Kidney (tissue), 14 donors: ENCODE results near the gene TCEANC2. TPM values are rescaled to one million over a fixed set of nuclear protein-coding genes. Genes with fewer than 3 reads are reported as not detected.

Experiments
- DNase-seq, 5 donors: peaks; one replicate each; pipeline ENCODE4 v3.0.0-alpha.2; 2013 to 2020
- FAIRE-seq: peaks from 2 replicates; lab custom pipeline; 2012; peaks lifted over from hg19 to GRCh38; lab: Jason Lieb, UNC
- H3K27ac ChIP-seq, 2 donors: one replicate each; pipeline ENCODE4 v1.7.0; 2013; ENCODE audit warnings: low read depth in 2 of 2, low read length in 2 of 2, inconsistent platforms in 1 of 2
- H3K27me3 ChIP-seq: one replicate; pipeline ENCODE4 v1.7.1; 2013; ENCODE audit warnings: low read length, inconsistent platforms; ENCODE audit not compliant: control insufficient read depth, insufficient read depth
- H3K36me3 ChIP-seq, 3 donors: one replicate each; pipeline versions ENCODE4 v1.7.0 to v1.7.1; 2013; ENCODE audit warnings: low read length in 3 of 3, control low read depth in 1 of 3, inconsistent platforms in 1 of 3; ENCODE audit not compliant: insufficient read depth in 3 of 3, control insufficient read depth in 2 of 3
- H3K4me1 ChIP-seq, 3 donors: one replicate each; pipeline versions ENCODE4 v1.7.0 to v1.7.1; 2013; ENCODE audit warnings: low read length in 3 of 3, inconsistent platforms in 1 of 3, low read depth in 1 of 3; ENCODE audit not compliant: control insufficient read depth in 2 of 3, insufficient read depth in 2 of 3
- H3K4me3 ChIP-seq, 3 donors: one replicate each; pipeline versions ENCODE4 v1.7.0 to v1.8.1; 2013; ENCODE audit warnings: low read length in 3 of 3, control low read depth in 1 of 3, inconsistent platforms in 1 of 3
- H3K9ac ChIP-seq, 3 donors: one replicate each; pipeline versions ENCODE4 v1.7.0 to v1.7.1; 2013; ENCODE audit warnings: low read length in 3 of 3, control low read depth in 1 of 3, inconsistent platforms in 1 of 3
- H3K9me3 ChIP-seq, 3 donors: one replicate each; pipeline versions ENCODE4 v1.7.0 to v1.7.1; 2013; ENCODE audit warnings: low read length in 3 of 3, control low read depth in 1 of 3, inconsistent platforms in 1 of 3; ENCODE audit not compliant: control insufficient read depth in 2 of 3, insufficient read depth in 1 of 3
- intact Hi-C: fragments of 100-400 bp; cut with DNase I; formaldehyde crosslinking; loops from one replicate; pipeline ENCODE4 v1.11.1; 2022
- polyA plus RNA-seq: library from polyadenylated mRNA; stranded (reverse); fragments of 350-450 nt; fragmentation: Illumina TruSeq; extraction: RNeasy Lipid Tissue Mini Kit (QIAGEN cat#74804); gene quantifications from one replicate; pipeline ENCODE4 v1.2.3, GENCODE V29; 2014; ENCODE audit warnings: low read depth, low replicate concordance; ENCODE audit not compliant: insufficient read depth
- total RNA-seq: library from RNA; stranded (reverse); fragmentation: NEBNext Ultra II Directional; extraction: Animal tissue kit (Norgen Biotek cat#: 25700); gene quantifications from one replicate; pipeline ENCODE4 v1.2.1, GENCODE V29; 2021
- TF ChIP-seq, protein P1 (sequence below): IDR thresholded peaks from 3 replicates; pipeline ENCODE4 v1.5.1; 2012; ENCODE audit warnings: mild to moderate bottlenecking, moderate library complexity, borderline replicate concordance; ENCODE audit not compliant: insufficient read depth; ENCODE audit errors: extremely low read depth
- donor health status: control.
- donor health status: control.
- donor health status: control.
- donor health status: control.
- donor health status: control.
- donor health status: DM: yes; HTN: yes; CAD: no.
- donor health status: Normal renal cell carcinoma (clear cell type).

The TCEANC2 gene
- total and polyA plus RNA-seq, 2 donors from 2014 or later, result 3.1 to 5.1 TPM

DNA sequence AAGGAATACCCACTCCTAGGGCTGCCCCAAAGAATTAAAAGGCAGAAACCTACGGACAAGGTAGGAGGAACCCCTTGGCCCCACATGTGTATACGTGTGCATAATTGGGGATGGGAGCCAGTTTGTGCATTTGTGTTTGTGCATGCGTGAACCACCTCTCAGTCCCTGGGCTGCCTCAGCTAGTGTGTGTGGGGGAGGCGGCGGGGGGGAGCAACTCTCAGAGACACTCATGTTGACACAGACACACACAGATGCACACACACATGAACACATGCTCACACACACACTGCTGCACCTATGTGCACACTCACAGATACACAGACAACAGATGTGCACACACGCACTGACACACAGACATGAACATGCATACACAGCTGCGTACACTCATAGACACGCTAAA lies 40.5 kb upstream of the TCEANC2 start:
- H3K27ac ChIP-seq, result no peak overlapping the region
- no peaks in the 10 kb centered on the region for H3K4me1 ChIP-seq
- no peaks in the 10 kb centered on the region for H3K36me3 ChIP-seq
- no peaks in the 10 kb centered on the region for H3K27me3 ChIP-seq
- TF ChIP-seq, protein P1, sequence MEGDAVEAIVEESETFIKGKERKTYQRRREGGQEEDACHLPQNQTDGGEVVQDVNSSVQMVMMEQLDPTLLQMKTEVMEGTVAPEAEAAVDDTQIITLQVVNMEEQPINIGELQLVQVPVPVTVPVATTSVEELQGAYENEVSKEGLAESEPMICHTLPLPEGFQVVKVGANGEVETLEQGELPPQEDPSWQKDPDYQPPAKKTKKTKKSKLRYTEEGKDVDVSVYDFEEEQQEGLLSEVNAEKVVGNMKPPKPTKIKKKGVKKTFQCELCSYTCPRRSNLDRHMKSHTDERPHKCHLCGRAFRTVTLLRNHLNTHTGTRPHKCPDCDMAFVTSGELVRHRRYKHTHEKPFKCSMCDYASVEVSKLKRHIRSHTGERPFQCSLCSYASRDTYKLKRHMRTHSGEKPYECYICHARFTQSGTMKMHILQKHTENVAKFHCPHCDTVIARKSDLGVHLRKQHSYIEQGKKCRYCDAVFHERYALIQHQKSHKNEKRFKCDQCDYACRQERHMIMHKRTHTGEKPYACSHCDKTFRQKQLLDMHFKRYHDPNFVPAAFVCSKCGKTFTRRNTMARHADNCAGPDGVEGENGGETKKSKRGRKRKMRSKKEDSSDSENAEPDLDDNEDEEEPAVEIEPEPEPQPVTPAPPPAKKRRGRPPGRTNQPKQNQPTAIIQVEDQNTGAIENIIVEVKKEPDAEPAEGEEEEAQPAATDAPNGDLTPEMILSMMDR, result no peak
- intact Hi-C loops, result no loop called here
- no peak overlapping the region for H3K4me3 ChIP-seq
- no peak overlapping the region for H3K9ac ChIP-seq
- peak in 1 of 5 donors; percentile 31 for DNase-seq
- FAIRE-seq, result no peak
- no peaks in the 10 kb centered on the region for H3K9me3 ChIP-seq

DNA sequence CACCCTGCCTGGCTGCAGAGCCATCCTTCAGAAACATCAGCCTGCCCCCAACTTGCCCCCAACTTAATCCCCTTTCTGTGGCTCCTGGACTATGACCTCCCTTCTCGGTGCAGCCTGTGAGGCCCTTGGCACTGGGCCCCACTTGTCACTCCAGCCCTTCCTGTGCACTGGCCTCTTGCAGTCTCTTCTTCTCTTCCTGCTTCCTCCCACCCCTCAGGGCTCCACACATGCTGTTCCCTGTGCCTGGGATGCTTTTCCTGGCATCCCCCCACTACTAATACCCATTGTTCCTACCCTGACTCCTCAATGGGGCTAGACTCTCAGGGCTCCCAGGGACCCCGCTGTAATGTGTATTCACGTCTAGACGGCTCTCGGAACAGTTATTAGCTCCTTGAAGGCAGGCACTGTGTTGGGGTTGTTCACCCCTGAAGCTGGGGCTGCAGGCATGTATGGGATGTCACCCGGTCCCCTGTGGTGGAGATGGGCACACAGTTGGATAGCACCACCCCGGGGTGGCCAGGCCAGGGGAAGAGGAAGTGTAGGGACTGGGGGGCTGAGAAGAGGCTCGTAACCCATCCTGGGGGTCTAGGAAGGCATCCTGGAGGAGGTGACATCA lies 39.9 kb upstream of the TCEANC2 start:
- Histone ChIP-seq H3K4me3 (no peak overlapping the region), H3K4me1 (no peaks in the 10 kb centered on the region), H3K27me3 (no peaks in the 10 kb centered on the region), H3K9ac (no peak overlapping the region), H3K9me3 (no peaks in the 10 kb centered on the region), H3K27ac (no peak overlapping the region), H3K36me3 (no peaks in the 10 kb centered on the region)
- DNase-seq (no peak), FAIRE-seq (no peak)
- intact Hi-C loops, result no loop called here
- TF ChIP-seq, protein P1, result no peak

DNA sequence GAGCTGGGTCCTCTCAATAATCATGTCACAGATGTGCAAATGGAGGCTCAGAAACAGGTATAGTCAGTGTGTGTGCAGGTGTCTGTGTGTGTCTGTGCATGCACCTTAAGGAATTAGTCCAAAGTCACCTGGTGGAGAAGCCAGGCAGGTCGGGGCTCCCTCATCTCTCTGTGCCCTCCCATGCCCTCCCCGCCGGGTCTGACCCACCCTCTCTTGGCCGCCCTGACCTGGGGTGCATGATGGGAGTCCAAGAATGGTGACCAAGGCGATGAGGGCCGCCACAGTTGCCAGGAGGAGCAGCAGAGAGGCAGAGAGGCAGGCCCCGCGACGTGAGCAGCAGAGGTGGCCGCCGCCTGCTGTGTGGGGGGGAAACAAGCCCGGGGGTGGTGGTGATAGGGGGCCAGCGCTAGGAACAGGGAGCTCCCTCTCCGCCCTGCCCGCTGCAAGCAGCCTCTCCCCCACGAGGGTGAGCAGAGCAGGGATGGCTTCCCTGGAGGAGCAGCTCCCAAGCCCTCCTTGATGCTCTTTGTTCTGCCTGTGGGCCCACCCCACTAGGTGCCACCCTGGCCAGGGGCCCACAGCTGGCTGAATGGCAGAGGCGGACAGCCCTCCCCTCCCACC lies 39.3 kb upstream of the TCEANC2 start:
- FAIRE-seq (no peak), DNase-seq (peak in 2 of 5 donors; percentile 12 to 52)
- Histone ChIP-seq H3K9ac (no peak overlapping the region), H3K36me3 (no peaks in the 10 kb centered on the region), H3K4me3 (no peak overlapping the region), H3K9me3 (no peaks in the 10 kb centered on the region), H3K27me3 (no peaks in the 10 kb centered on the region), H3K4me1 (no peaks in the 10 kb centered on the region), H3K27ac (no peak overlapping the region)
- TF ChIP-seq, protein P1, result no peak
- intact Hi-C loops, result no loop called here
